Stimulated activated CD4-positive, alpha-beta T cell treated with anti-CD3 and anti-CD28 coated beads, Interleukin-15, amount 100 ng/mL, for 1 hour (primary cell): ENCODE measurements around the gene UNC5C.
"Not testable (repeated sequence)": the region's sequence is repeated elsewhere in the genome, so short reads cannot be mapped to it uniquely, and the experiment has no call there.

Source experiments
- DNase-seq, 2 donors: peaks; one replicate each; pipeline ENCODE4 v3.0.0-alpha.2; 2020; ENCODE audit warnings: low read depth in 1 of 2, low spot score in 1 of 2

The UNC5C gene

GRCh38 chr4:95183656-95184408 is 364.9 kb downstream of the UNC5C start:
- no peak for DNase-seq

- DNase-seq: no peak
Observed at GRCh38 chr4:95181996-95182306, 366.8 kb downstream of the UNC5C start.

GRCh38 chr4:95181243-95181995 is 367.4 kb downstream of the UNC5C start:
- no peak for DNase-seq

- DNase-seq: no peak
Observed at GRCh38 chr4:95180531-95181242, 368.1 kb downstream of the UNC5C start.

- no peak for DNase-seq
Observed at GRCh38 chr4:95178938-95179337, 369.8 kb downstream of the UNC5C start.

- not testable (repeated sequence) for DNase-seq
Observed at GRCh38 chr4:95171377-95171776, 377.4 kb downstream of the UNC5C start.

- no peak for DNase-seq
Observed at GRCh38 chr4:95170176-95170575, 378.6 kb downstream of the UNC5C start.

- no peak for DNase-seq
Observed at GRCh38 chr4:95167805-95168204, 381.0 kb downstream of the UNC5C start.

GRCh38 chr4:95165926-95166524 is 382.7 kb downstream of the UNC5C start:
- DNase-seq: no peak

- DNase-seq: no peak
Observed at GRCh38 chr4:95162867-95163266, 385.9 kb downstream of the UNC5C start.

- no peak for DNase-seq
Observed at GRCh38 chr4:95161781-95162469, 386.8 kb downstream of the UNC5C start.

- DNase-seq: no peak
Observed at GRCh38 chr4:95159384-95159783, 389.4 kb downstream of the UNC5C start.

- no peak for DNase-seq
Observed at GRCh38 chr4:95158626-95159025, 390.1 kb downstream of the UNC5C start.

- no peak for DNase-seq
Observed at GRCh38 chr4:95158045-95158444, 390.7 kb downstream of the UNC5C start.

GRCh38 chr4:95157596-95157995 is 391.2 kb downstream of the UNC5C start:
- no peak for DNase-seq

- no peak for DNase-seq
Observed at GRCh38 chr4:95156452-95156765, 392.4 kb downstream of the UNC5C start.

- DNase-seq: no peak
Observed at GRCh38 chr4:95155759-95156451, 392.9 kb downstream of the UNC5C start.

- no peak for DNase-seq
Observed at GRCh38 chr4:95153182-95153581, 395.6 kb downstream of the UNC5C start.

GRCh38 chr4:95151255-95151654 is 397.5 kb downstream of the UNC5C start:
- no peak for DNase-seq

GRCh38 chr4:95142932-95143331 is 405.8 kb downstream of the UNC5C start:
- DNase-seq: no peak

- DNase-seq: no peak
Observed at GRCh38 chr4:95141361-95141760, 407.4 kb downstream of the UNC5C start.
